GM23338 (cell line): Measurements from ENCODE around the gene DMD. TPM values are rescaled to one million over a fixed set of nuclear protein-coding genes. Genes with fewer than 3 reads are reported as not detected.

Experiments used
- ATAC-seq: fragments of 200-7000 bp; cut with Tn5 transposase; 3 replicates; pipeline ENCODE4 v1.9.1; 2020
- DNase-seq: peaks from one replicate; pipeline ENCODE4 v3.0.0-alpha.2; 2015; ENCODE audit warnings: low spot score
- H2AFZ ChIP-seq: fragments of 200-600 bp; sonication (generic); 2 replicates; pipeline ENCODE4 v1.8.0; 2016; ENCODE audit warnings: antibody characterized with exemption, mild to moderate bottlenecking, moderate library complexity
- H3F3A ChIP-seq: fragments of 200-600 bp; sonication (generic); replicated peaks from 2 replicates; pipeline ENCODE4 v1.8.0; 2017; ENCODE audit warnings: antibody characterized with exemption, mixed run types, low read depth
- H3K27ac ChIP-seq: fragments of 200-600 bp; sonication (generic); 2 replicates; pipeline ENCODE4 v1.6.1; 2016; ENCODE audit warnings: low read depth
- H3K27me3 ChIP-seq: fragments of 200-600 bp; sonication (generic); 2 replicates; pipeline ENCODE4 v1.8.0; 2016; ENCODE audit warnings: mild to moderate bottlenecking, mixed run types, moderate library complexity; ENCODE audit not compliant: insufficient read depth
- H3K36me3 ChIP-seq: fragments of 200-600 bp; sonication (generic); 2 replicates; pipeline ENCODE4 v1.8.0; 2016; ENCODE audit warnings: mild to moderate bottlenecking; ENCODE audit not compliant: insufficient read depth
- H3K4me1 ChIP-seq: fragments of 200-600 bp; sonication (generic); 2 replicates; pipeline ENCODE4 v1.8.0; 2016; ENCODE audit warnings: mild to moderate bottlenecking, moderate library complexity; ENCODE audit not compliant: insufficient read depth
- H3K4me2 ChIP-seq: fragments of 200-600 bp; sonication (generic); 2 replicates; pipeline ENCODE4 v1.7.1; 2017; ENCODE audit warnings: mixed run types
- H3K4me3 ChIP-seq: fragments of 200-600 bp; sonication (generic); 2 replicates; pipeline ENCODE4 v1.6.1; 2016; ENCODE audit warnings: mixed run types
- H3K79me2 ChIP-seq: fragments of 200-600 bp; sonication (generic); replicated peaks from 2 replicates; pipeline ENCODE4 v1.8.0; 2017; ENCODE audit warnings: mild to moderate bottlenecking; ENCODE audit not compliant: insufficient read depth
- H3K9me2 ChIP-seq: fragments of 200-600 bp; sonication (generic); 2 replicates; pipeline ENCODE4 v1.8.0; 2017; ENCODE audit not compliant: insufficient read depth
- H4K20me1 ChIP-seq: fragments of 200-600 bp; sonication (generic); replicated peaks from 2 replicates; pipeline ENCODE4 v1.8.0; 2017; ENCODE audit warnings: mild to moderate bottlenecking; ENCODE audit not compliant: insufficient read depth
- H3K27ac Mint-ChIP-seq: 2 replicates; pipeline ENCODE4 v1.8.0; 2020; ENCODE audit warnings: inconsistent platforms, mild to moderate bottlenecking, moderate library complexity, mixed read lengths
- H3K27me3 Mint-ChIP-seq: 3 replicates; pipeline ENCODE4 v1.8.0; 2022; ENCODE audit warnings: low read depth, mild to moderate bottlenecking, moderate library complexity, mixed read lengths, inconsistent platforms; ENCODE audit not compliant: insufficient read depth, poor library complexity
- H3K36me3 Mint-ChIP-seq: 3 replicates; pipeline ENCODE4 v1.8.0; 2021; ENCODE audit warnings: low read depth, mild to moderate bottlenecking, inconsistent platforms, moderate library complexity, mixed read lengths
- H3K4me1 Mint-ChIP-seq: 3 replicates; pipeline ENCODE4 v1.8.0; 2020; ENCODE audit warnings: mild to moderate bottlenecking, inconsistent platforms, mixed read lengths
- H3K4me3 Mint-ChIP-seq: 3 replicates; pipeline ENCODE4 v1.8.0; 2021; ENCODE audit warnings: moderate library complexity, mild to moderate bottlenecking, inconsistent platforms, mixed read lengths
- H3K9me3 Mint-ChIP-seq: 3 replicates; pipeline ENCODE4 v1.8.0; 2020; ENCODE audit warnings: moderate library complexity, mild to moderate bottlenecking, inconsistent platforms, mixed read lengths
- CREB1 ChIP-seq: fragments of 250-450 bp; sonication (Bioruptor Pico); IDR thresholded peaks from 2 replicates; pipeline ENCODE4 v1.5.0; 2020; ENCODE audit warnings: low read depth, mild to moderate bottlenecking, moderate library complexity
- CTCF ChIP-seq, 2 experiments: fragments of 200-600 bp in 1 of 2; sonication (generic) in 1 of 2; conservative IDR thresholded peaks; 2 replicates each; pipeline versions ENCODE4 v1.5.1 to v1.6.1; 2016 to 2017; ENCODE audit warnings: antibody characterized with exemption in 2 of 2, low read depth in 2 of 2, mild to moderate bottlenecking in 2 of 2, moderate library complexity in 1 of 2
- ETS1 ChIP-seq: IDR thresholded peaks from 2 replicates; pipeline ENCODE4 v1.6.1; 2016; ENCODE audit warnings: antibody characterized with exemption
- EZH2 ChIP-seq: fragments of 200-600 bp; sonication (generic); IDR thresholded peaks from one replicate; pipeline ENCODE4 v1.8.0; 2017; ENCODE audit warnings: antibody characterized with exemption, mild to moderate bottlenecking, low read depth; ENCODE audit not compliant: unreplicated experiment
- EZH2phosphoT487 ChIP-seq: fragments of 200-600 bp; sonication (generic); IDR thresholded peaks from one replicate; pipeline ENCODE4 v1.8.1; 2018; ENCODE audit warnings: antibody characterized with exemption; ENCODE audit not compliant: unreplicated experiment
- JUNB ChIP-seq: IDR thresholded peaks from one replicate; pipeline ENCODE4 v1.6.1; 2016; ENCODE audit warnings: antibody characterized with exemption; ENCODE audit not compliant: unreplicated experiment
- NANOG ChIP-seq: IDR thresholded peaks from 2 replicates; pipeline ENCODE4 v1.6.1; 2016; ENCODE audit warnings: antibody characterized with exemption, borderline replicate concordance
- POLR2AphosphoS5 ChIP-seq: IDR thresholded peaks from 2 replicates; pipeline ENCODE4 v1.6.1; 2016; ENCODE audit warnings: antibody characterized with exemption, low read depth
- REST ChIP-seq: IDR thresholded peaks from one replicate; pipeline ENCODE4 v1.6.1; 2018; ENCODE audit warnings: antibody characterized with exemption; ENCODE audit not compliant: unreplicated experiment
- STAT1 ChIP-seq: IDR thresholded peaks from one replicate; pipeline ENCODE4 v1.6.1; 2016; ENCODE audit warnings: antibody characterized with exemption; ENCODE audit not compliant: unreplicated experiment
- ZNF114 ChIP-seq: fragments of 250-450 bp; sonication (Bioruptor Pico); IDR thresholded peaks from 2 replicates; pipeline ENCODE4 v1.5.0; 2020; ENCODE audit warnings: mild to moderate bottlenecking, moderate library complexity
- ZNF331 ChIP-seq: fragments of 250-450 bp; sonication (Bioruptor Pico); IDR thresholded peaks from 2 replicates; pipeline ENCODE4 v1.5.0; 2020; ENCODE audit warnings: low read depth, mild to moderate bottlenecking, moderate library complexity
- ZNF462 ChIP-seq: fragments of 250-450 bp; sonication (Bioruptor Pico); IDR thresholded peaks from 2 replicates; pipeline ENCODE4 v1.5.0; 2020; ENCODE audit warnings: mild to moderate bottlenecking, moderate library complexity
- polyA plus RNA-seq: library from polyadenylated mRNA; unstranded; fragments of >200 nt; fragmentation: Nextera tagmentation; extraction: Ambion mirVana; gene quantifications from 2 replicates; pipeline ENCODE4 v1.2.1, GENCODE V29; 2016
- total RNA-seq: library from RNA; depleted of rRNA; stranded (reverse); fragments of >200 nt; shearing (Covaris generic); gene quantifications from 2 replicates; pipeline ENCODE4 v1.2.3, GENCODE V29; 2014

Gene DMD
- total and polyA plus RNA-seq, 2 experiments from 2014 or later = 4.5 to 7.6 TPM

- no peak for ATAC-seq
Observed at GRCh38 chrX:32289356-32289755, 922.0 kb downstream of the DMD start.

More at GRCh38 chrX:32289356-32289755, 922.0 kb downstream of the DMD start:
- Histone ChIP-seq H3K27me3 (no peaks in the 10 kb centered on the region), H3K27ac (no peak overlapping the region), H4K20me1 (no peaks in the 10 kb centered on the region), H3F3A (no peaks in the 10 kb centered on the region), H3K9me2 (no peaks in the 10 kb centered on the region), H3K79me2 (no peaks in the 10 kb centered on the region), H2AFZ (no peak overlapping the region), H3K4me2 (no peak overlapping the region), H3K4me3 (no peak overlapping the region), H3K4me1 (no peaks in the 10 kb centered on the region), H3K36me3 (no peaks in the 10 kb centered on the region)
- no peaks in the 10 kb centered on the region for H3K4me1 Mint-ChIP-seq
- DNase-seq = no peak
- no peaks in the 10 kb centered on the region for H3K27me3 Mint-ChIP-seq
- no peaks in the 10 kb centered on the region for H3K9me3 Mint-ChIP-seq
- H3K27ac Mint-ChIP-seq = no peak overlapping the region
- no peak for TF ChIP-seq NANOG
- TF ChIP-seq CREB1 (CRISPR knock-in tag) = no peak
- no peak for TF ChIP-seq ZNF462 (CRISPR knock-in tag)
- TF ChIP-seq CTCF (conservative IDR thresholded peaks at IDR 0.05; ENCODE audit: low read depth in 2 of 2) = no peak
- no peak for TF ChIP-seq POLR2AphosphoS5
- TF ChIP-seq JUNB = no peak
- TF ChIP-seq ZNF331 = no peak
- TF ChIP-seq ETS1 = no peak
- TF ChIP-seq STAT1 = no peak
- no peak for TF ChIP-seq ZNF114 (CRISPR knock-in tag)
- TF ChIP-seq EZH2phosphoT487 = no peak
- TF ChIP-seq EZH2 = no peak
- TF ChIP-seq REST = no peak
- H3K36me3 Mint-ChIP-seq = no peaks in the 10 kb centered on the region
- H3K4me3 Mint-ChIP-seq = no peak overlapping the region
